ENCODE results near the gene FKBP1B. TPM values are rescaled to one million over a fixed set of nuclear protein-coding genes. Genes with fewer than 3 reads are reported as not detected.
"Not testable (repeated sequence)": the region's sequence is repeated elsewhere in the genome, so short reads cannot be mapped to it uniquely, and the experiment has no call there.

The FKBP1B gene
- polyA plus RNA-seq, 1 donor = 10.0 TPM

GRCh38 chr2:24021122-24021998, 28.2 kb upstream of the FKBP1B start:
- DNase-seq = no peak

DNA sequence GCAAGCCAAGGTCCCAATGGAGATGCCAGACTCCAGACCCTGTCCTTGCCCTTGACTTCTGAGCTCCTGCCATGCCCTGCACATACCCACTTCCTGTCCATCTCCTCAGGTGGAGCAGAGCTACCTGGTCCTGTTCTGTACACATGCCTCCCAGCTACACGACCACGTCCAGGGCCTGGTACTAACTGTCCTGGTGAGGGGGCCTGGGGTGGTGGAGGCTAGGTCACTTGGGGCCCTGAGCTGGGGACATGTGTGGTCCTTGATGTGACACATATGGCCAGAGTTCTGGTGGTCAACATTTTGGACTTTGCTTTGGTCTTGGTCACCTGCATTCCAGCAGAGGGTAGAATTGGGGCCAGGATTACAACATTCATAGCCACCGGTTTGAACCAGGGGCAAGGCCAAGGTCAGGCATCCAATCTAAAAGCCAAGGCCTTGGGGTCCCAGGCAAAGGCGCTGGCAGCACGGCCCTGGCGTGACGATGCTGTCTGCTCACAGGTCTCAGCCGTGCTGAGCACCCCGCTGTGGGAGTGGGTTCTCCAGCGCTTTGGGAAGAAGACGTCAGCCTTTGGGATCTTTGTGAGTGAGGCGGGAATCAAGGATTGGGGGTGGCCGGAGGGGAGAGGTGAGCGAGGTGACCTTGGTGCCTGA, 27.1 kb upstream of the FKBP1B start:
- no peak for DNase-seq

DNA sequence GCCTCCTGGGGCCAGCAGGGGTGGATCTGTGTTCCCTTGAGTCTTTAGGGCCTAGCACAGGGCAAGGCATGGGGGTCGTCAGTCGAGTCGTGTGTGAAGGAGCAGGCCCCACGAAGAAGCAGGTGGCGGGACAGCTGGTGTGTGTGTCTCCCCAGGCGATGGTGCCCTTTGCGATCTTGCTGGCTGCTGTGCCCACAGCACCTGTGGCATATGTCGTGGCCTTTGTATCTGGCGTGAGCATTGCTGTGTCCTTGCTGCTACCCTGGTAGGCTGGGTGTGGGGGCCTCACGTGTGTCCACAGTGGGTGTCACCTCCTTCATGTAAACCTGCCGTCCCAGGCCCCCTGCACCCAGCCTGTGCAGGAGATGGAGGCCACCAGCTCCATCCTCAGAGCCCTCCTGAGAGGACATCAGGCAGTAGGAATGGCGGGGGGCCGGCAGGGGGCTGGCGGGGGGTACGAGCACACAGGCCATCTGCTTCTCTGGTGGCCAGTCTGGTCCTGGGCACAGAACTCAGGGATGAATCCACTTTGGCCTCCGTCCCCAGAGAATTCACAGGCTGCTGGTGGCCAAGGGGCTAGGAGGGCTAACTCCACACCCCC, 26.5 kb upstream of the FKBP1B start:
- DNase-seq = no peak

DNA sequence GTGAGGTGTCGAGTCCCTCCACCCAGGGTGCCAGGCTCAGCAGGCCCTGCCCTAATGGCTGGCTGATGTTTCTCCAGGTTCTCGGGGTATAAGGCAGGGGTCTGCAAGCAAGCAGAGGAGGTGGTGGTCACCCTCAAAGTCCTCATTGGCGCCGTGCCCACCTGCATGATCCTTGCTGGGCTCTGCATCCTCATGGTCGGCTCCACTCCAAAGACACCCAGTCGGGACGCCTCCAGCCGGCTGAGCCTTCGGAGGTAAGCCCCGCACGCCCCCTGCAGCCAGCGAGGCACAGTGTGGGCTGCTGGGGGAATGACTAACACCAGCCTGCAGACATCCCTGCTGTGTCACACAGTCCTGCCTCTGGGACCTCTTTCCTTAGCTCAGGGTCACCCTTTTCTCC, 25.5 kb upstream of the FKBP1B start:
- no peak for DNase-seq

DNA sequence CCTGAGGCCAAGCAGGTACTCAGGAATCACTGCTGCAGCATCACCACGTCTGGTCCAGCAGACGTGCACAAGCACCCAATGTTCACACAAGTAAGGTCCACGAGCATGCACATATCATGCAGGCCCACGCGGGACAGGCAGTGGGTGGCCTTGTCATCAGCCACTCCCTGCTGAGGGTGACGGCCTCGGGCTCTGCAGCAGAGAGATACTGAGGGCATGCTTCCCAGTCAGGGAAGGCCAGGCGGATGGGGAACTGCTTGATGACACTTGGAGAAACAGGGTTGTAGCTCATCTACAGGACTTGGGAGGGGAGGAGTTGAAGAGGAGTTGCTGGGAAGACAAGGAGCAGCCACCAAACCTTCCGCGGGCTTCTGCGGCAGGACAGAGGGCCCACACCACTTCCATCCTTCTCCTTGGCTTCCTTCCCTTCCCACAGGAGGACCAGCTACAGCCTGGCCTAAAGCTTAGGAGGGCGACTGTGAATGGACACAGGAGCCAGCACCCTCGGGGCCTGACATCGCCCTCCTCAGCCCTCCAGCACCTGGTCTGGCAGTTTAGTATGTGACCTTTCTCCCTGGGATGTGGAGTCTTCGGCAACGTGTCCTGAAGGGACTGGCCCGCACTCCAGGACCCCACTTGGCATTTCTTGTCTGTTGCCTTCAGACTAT, 24.4 kb upstream of the FKBP1B start:
- DNase-seq = no peak

DNA sequence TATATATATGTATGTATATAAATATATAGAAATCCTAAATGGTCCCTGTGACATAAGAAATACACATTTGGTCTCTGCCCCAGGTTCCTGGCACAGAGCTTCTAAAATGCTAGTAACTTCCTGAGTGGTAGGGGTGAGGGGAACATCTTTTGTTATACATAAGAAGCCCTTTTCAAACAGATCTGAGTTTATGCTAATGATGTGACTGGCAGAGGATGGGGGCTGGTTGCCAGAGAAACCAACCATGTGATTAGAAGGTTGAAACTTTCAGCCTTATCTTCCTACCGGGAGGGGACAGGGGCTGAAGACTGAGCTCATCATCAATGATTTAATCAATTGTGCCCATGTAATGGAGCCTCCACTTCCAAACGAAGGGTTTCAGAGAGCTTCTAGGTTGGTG, 23.3 kb upstream of the FKBP1B start:
- DNase-seq = no peak

DNA sequence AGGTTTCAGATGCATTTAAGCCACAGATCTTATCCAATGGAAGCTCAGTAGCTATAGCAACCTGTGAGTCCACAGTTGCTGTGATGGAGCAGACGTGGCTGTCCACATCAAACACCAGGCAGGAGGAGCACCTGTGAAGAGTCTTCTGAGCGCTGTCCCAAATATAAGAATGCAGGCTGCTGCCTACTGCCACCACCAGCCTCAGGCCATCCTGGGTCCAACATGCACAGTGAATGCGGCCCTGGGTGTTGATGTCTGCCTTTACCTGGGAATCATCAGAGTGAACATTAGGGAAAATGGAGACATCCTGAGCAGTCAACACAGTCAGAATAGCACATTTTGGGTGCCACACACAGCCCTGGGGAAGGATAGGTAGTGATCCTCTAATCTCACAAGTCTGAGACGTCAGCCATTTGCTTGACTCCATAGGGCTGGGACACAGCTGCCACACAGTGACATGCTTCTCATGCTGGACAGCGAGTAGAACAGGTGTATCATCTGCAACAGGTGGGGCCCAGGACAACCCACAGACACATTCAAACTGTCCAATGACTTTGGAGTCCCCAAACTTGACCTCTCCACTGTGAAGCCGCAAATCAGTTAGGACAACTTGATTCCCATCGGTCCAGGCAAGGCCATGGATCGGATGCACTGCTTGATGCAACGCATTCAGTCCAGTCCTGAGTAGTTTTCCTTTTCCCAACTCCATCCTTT, 10.6 kb upstream of the FKBP1B start:
- DNase-seq = no peak

- DNase-seq = no peak
Measured at GRCh38 chr2:24040511-24040910, 9.0 kb upstream of the FKBP1B start.

GRCh38 chr2:24043133-24043532, 6.4 kb upstream of the FKBP1B start:
- DNase-seq = not testable (repeated sequence)

- no peak for DNase-seq
Measured at GRCh38 chr2:24045511-24046508, 3.7 kb upstream of the FKBP1B start.

- no peak for DNase-seq
Measured at GRCh38 chr2:24046599-24046929, 3.0 kb upstream of the FKBP1B start.

DNA sequence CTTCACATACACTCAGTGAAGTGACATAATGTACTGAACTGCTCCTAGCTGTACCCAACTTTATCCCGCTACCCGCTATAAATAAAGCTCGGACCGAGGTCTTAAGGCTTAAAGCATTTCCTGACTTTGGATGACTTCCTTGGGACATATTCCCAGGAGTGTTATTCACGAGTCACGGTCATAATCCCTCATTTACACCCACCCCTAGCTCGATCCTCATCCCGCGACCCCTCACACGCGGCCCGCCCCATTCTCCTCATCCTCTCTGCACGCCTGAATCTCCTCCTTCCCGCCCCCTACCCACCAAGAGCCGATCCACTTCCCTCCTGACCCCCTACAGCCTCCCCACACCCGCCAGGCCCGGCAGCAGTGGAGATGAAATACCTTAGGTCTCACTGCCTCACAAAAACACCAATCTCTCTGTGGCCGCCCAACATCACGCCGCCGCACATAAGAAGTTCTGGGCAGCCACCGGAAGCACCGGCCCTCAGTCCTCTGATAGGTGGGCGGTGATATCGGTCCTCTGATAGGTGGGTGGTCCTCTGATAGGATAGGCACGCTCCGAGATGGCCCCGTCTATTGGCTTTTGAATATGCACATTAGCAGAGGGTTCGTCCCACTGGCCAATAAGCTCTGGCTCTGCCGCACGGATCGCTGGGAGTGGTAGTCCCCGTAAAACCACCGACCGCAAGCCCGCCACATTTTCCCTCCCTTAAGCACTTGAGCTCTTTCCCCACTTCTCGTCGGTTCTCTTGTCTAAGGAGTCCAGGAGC, 2.4 kb upstream of the FKBP1B start, which contains the start of gene WDCP:
Gene WDCP (minus strand): TSS at position 462 of the 773 bp plus-strand sequence. CDS start 7,897 bp downstream, outside the sequence.
- DNase-seq = peak; percentile 97

DNA sequence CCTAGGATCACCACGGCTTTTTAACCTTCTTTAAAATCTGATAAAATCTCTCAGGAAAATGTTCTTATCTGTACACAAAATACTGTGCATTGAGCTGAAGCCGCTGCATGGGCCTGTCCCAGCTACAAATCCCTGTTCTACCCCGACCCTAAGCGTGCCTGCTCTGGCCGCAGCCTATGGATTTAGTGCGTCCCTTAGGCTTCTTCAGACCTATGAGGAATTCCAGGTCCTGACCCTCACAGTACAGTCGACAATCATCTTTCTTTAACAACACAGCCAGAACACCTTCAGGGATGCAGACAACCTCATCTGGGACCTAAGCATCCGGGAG, 1.9 kb upstream of the FKBP1B start:
- DNase-seq = no peak

- no peak for DNase-seq
Measured at GRCh38 chr2:24048769-24049484, 614 bp upstream of the FKBP1B start.

DNA sequence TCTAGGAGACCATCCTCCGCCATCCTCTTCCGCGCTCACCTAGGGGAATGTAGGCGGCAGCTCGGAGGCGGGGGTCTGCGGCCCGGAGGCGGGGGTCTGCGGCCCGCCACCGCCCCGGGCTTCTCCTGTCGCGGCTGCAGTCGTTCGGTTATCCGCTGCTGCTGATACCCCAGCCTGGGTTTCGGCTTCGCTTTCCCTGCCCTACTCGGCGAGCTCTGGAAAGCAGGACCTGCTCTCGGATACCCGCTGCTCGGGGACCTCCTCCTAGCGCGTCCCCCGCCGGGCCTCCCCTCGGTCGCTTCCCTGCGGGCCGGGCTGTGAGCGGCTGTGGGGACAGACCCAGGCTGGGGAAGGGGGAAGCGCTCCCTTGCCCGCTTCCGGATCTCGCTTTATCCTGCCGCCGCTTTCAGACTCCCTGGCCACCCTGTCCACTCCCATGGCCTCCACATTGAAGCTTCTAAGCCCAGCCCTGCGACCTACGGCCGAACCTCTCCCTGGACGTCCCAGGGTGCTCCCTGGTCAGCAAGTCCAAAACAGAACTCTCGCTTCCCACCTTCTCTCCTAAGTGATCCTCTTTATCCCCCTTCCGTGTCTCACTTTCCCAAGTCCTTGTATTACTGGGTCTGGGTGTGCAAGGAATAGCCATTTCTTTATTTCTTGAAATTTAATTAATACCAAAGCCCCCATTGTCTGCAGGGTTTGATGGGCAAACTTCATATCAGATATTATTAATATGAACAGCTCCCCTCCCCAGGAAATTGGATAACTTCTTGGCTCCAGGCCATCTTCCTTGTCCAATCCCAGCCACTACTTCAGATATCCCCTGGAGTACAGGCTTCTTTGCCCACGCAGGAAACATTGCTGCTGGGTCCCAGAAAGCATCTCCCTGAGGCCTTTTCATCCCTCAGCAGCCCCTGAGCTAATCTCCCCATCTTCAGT, 769 bp downstream of the FKBP1B start:
- DNase-seq = peak; percentile 18

DNA sequence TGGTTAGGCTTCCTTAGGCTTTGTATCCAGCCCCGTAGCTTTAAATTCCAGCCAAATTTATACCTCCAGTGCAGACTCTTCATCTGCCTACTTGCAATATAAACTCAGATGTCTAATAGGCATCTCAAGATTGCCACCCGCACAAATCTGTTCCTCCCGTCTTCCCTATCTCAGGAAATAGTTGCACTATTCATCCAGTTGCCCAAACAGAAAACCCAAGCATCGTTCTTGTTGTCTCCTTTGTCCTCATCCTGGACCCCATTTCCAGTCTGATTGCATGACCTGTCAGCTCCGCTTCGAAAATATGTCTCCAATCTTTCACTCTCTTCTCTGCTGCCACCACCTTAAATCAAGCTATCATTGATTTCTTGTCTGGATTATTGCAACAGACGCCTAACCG, 2.3 kb downstream of the FKBP1B start:
- no peak for DNase-seq

DNA sequence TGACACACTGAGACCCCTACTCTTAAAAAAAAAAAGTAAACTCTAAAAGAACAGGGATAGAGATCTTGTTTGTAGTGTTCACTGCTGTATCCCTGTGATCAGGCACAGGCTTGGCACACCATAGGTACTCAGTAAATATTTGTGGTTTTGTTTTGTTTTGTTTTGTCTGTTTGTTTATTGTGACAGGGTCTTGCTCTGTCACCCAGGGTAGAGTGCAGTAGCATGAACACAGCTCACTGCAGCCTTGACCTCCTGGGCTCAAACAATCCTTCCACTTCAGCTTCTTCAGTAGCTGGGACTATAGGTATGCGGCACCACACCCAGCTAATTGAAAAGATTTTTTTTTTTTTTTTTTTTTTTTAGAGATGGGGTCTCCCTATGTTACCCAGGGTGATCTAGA, 3.4 kb downstream of the FKBP1B start:
- DNase-seq = no peak

- DNase-seq = no peak
Measured at GRCh38 chr2:24054366-24055010, 4.9 kb downstream of the FKBP1B start.
